ENCODE data around the gene IL17REL.

DNA sequence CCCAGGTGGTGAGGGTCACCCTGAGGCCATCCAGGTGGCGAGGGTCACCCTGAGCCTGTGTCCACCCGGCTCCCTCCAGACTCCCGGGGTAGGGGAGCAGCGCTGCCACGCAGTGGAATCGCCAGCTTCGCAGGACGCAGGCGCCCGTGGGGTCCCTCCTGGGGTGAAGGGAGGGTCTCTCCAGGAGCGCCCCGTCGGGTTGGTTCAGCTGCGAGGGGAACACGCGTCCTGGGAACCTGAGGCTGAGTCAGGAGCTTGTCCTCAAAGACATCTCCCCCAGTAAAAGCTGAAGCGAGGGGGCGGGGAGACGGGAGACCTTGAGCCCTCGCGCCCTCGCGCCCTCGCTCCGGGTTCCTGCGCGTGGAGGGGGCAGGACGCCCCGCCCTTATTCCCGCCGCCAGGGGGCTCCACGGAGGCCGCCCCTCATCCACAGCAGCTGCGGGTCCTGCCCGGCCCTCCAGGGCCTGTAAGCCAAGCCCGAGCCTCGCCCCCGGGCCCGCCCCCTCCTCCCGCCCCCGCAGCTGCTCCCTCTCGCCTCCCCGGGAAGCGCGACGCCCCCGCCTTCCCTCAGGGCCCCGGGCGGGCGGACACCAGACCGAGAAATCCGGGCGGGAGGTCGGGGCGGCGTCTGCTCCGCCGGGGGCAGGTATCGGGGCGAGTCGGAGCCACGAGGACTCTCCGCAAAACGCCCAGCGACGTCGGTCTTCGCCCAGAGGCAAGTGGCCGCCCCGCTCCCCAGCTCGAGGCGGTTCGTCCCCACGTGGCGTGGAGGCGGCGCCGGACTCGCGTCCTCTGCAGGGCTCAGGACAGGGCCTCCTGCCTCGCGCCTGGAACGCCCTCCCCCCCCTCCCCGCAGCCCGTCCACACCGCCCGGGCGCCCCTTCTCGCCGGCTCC is 29.2 kb downstream of the IL17REL start:
- TF ChIP-seq EZH2 (conservative IDR thresholded peaks at IDR 0.05; ENCODE audit: low read depth, low read length) (no peak), ZNF331 (CRISPR knock-in tag; IDR thresholded peaks at IDR 0.05) (no peak), JUND (CRISPR knock-in tag; IDR thresholded peaks at IDR 0.05) (no peak), CHD2 (IDR thresholded peaks at IDR 0.05; ENCODE audit: low read depth, low read length) (no peak), ZNF749 (CRISPR knock-in tag; IDR thresholded peaks at IDR 0.05; ENCODE audit: borderline replicate concordance) (no peak), RBM22 (optimal IDR thresholded peaks at IDR 0.05; ENCODE audit: low read length) (no peak), EP300 (IDR thresholded peaks at IDR 0.05; ENCODE audit: low read depth in 2 of 2, low read length in 2 of 2) (no peak), EP300 (CRISPR knock-in tag; IDR thresholded peaks at IDR 0.05; ENCODE audit: borderline replicate concordance) (no peak), POLR2AphosphoS5 (IDR thresholded peaks at IDR 0.05; ENCODE audit: low read depth, low read length) (no peak)
- TF ChIP-seq, protein P1, sequence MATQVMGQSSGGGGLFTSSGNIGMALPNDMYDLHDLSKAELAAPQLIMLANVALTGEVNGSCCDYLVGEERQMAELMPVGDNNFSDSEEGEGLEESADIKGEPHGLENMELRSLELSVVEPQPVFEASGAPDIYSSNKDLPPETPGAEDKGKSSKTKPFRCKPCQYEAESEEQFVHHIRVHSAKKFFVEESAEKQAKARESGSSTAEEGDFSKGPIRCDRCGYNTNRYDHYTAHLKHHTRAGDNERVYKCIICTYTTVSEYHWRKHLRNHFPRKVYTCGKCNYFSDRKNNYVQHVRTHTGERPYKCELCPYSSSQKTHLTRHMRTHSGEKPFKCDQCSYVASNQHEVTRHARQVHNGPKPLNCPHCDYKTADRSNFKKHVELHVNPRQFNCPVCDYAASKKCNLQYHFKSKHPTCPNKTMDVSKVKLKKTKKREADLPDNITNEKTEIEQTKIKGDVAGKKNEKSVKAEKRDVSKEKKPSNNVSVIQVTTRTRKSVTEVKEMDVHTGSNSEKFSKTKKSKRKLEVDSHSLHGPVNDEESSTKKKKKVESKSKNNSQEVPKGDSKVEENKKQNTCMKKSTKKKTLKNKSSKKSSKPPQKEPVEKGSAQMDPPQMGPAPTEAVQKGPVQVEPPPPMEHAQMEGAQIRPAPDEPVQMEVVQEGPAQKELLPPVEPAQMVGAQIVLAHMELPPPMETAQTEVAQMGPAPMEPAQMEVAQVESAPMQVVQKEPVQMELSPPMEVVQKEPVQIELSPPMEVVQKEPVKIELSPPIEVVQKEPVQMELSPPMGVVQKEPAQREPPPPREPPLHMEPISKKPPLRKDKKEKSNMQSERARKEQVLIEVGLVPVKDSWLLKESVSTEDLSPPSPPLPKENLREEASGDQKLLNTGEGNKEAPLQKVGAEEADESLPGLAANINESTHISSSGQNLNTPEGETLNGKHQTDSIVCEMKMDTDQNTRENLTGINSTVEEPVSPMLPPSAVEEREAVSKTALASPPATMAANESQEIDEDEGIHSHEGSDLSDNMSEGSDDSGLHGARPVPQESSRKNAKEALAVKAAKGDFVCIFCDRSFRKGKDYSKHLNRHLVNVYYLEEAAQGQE (IDR thresholded peaks at IDR 0.05; ENCODE audit: borderline replicate concordance in 1 of 2, low read depth in 1 of 2, low read length in 2 of 2): no peak
- TF ChIP-seq, protein P2, sequence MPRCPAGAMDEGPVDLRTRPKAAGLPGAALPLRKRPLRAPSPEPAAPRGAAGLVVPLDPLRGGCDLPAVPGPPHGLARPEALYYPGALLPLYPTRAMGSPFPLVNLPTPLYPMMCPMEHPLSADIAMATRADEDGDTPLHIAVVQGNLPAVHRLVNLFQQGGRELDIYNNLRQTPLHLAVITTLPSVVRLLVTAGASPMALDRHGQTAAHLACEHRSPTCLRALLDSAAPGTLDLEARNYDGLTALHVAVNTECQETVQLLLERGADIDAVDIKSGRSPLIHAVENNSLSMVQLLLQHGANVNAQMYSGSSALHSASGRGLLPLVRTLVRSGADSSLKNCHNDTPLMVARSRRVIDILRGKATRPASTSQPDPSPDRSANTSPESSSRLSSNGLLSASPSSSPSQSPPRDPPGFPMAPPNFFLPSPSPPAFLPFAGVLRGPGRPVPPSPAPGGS (CRISPR knock-in tag; IDR thresholded peaks at IDR 0.05): no peak

Measured in HepG2 (cell line).